NCI-H2171 treated with DMSO at 0.1 percent for 48 hours (cell line): ENCODE measurements around the gene LAPTM4A.

Source experiments
- DNase-seq: peaks from one replicate; lab custom pipeline; 2025; lab: John Stamatoyannopoulos, UW

LAPTM4A gene

GRCh38 chr2:20019747-20020146 lies 31.7 kb downstream of the LAPTM4A start:
- no peak for DNase-seq

- no peak for DNase-seq
These were observed 32.8 kb downstream of the LAPTM4A start for GRCh38 chr2:20018601-20019152.

- DNase-seq: no peak
These were observed 35.1 kb downstream of the LAPTM4A start for GRCh38 chr2:20016346-20016745.

GRCh38 chr2:20015482-20016083 lies 35.8 kb downstream of the LAPTM4A start:
- DNase-seq: peak; percentile 64

- DNase-seq: no peak
These were observed 38.1 kb downstream of the LAPTM4A start for GRCh38 chr2:20013126-20013849.

- no peak for DNase-seq
These were observed 38.9 kb downstream of the LAPTM4A start, which contains the start of gene MATN3 for GRCh38 chr2:20012282-20013125. TSS of gene MATN3 (minus strand) at chr2:20012668. CDS start at chr2:20012631, 37 bp downstream.

- DNase-seq: no peak
These were observed 39.5 kb downstream of the LAPTM4A start for GRCh38 chr2:20012032-20012281.

GRCh38 chr2:20011276-20012031 lies 40.0 kb downstream of the LAPTM4A start:
- no peak for DNase-seq

GRCh38 chr2:20008703-20009102 lies 42.7 kb downstream of the LAPTM4A start:
- DNase-seq: no peak

- DNase-seq: no peak
These were observed 45.4 kb downstream of the LAPTM4A start for GRCh38 chr2:20005891-20006470.

- DNase-seq: no peak
These were observed 46.3 kb downstream of the LAPTM4A start for GRCh38 chr2:20005067-20005627.

GRCh38 chr2:20001361-20001863 lies 50.0 kb downstream of the LAPTM4A start:
- DNase-seq: no peak

- peak; percentile 13 for DNase-seq
These were observed 57.7 kb downstream of the LAPTM4A start for GRCh38 chr2:19993731-19994130.

- no peak for DNase-seq
These were observed 59.5 kb downstream of the LAPTM4A start for GRCh38 chr2:19991895-19992294.

- no peak for DNase-seq
These were observed 61.1 kb downstream of the LAPTM4A start for GRCh38 chr2:19990416-19990728.

GRCh38 chr2:19989667-19990415 lies 61.6 kb downstream of the LAPTM4A start, which contains the start of gene WDR35:
TSS of gene WDR35 (minus strand) at chr2:19990105. CDS start at chr2:19990015, 90 bp downstream.
- peak; percentile 91 for DNase-seq

- DNase-seq: no peak
These were observed 62.1 kb downstream of the LAPTM4A start for GRCh38 chr2:19989342-19989666.

GRCh38 chr2:19988600-19988999 lies 62.8 kb downstream of the LAPTM4A start:
- no peak for DNase-seq

- no peak for DNase-seq
These were observed 63.5 kb downstream of the LAPTM4A start for GRCh38 chr2:19987936-19988335.
